GM19351 (cell line): ENCODE data around the gene NPEPPS.
"Not testable (repeated sequence)": the region's sequence is repeated elsewhere in the genome, so short reads cannot be mapped to it uniquely, and the experiment has no call there.

Experiments used
- ATAC-seq: cut with Tn5 transposase; IDR thresholded peaks from one replicate; pipeline ENCODE4 v1.9.1; 2021; ENCODE audit warnings: mild to moderate bottlenecking, moderate library complexity; ENCODE audit not compliant: unreplicated experiment

The NPEPPS gene

DNA sequence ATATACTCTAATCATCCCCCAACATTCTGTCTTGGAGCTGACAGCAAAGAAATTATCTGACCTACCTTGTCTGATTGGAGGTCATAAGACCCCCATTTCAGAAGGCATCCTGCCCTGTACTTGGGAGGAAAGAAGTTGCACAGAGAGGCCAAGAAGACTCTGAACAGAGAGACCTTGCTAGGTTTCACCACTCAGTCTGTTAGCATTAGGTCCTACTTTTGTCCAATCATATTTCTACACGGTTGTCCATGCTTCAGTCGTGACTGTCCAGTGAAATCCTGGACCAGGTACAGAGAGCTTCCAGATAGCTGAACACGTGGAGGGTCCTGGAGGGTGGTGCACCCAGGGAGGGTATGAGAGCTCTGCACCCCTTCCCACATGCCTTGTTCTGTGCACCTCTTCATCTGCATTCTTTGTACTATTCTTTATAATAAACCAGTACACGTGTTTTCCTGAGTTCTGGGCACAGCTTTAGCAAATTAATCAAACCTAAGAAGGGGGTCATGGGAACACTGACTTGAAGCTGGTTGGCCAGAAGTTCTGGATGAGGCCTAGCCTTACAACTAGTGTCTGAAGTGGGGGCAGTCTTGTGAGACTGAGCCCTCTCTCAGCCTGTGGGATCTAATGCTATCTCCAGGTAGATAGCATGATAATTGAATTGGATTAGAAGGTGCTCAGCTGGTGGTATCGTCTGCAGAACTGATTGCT is 30.9 kb downstream of the NPEPPS start:
- not testable (repeated sequence) for ATAC-seq

DNA sequence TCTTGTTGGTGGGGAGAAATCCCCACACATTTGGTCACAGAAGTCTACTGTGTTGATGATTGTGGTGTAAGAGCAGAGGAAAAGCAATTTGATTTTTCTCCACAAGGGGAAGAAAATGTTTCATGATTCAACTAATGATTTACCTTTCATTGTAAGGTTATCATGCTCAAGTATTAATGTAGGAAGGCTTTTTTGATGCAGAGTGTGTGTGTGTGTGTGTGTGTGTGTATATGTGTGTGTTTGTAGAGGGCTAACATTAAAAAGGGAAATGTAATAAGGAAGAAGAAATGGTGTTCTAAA is 31.4 kb downstream of the NPEPPS start:
- ATAC-seq: not testable (repeated sequence)

DNA sequence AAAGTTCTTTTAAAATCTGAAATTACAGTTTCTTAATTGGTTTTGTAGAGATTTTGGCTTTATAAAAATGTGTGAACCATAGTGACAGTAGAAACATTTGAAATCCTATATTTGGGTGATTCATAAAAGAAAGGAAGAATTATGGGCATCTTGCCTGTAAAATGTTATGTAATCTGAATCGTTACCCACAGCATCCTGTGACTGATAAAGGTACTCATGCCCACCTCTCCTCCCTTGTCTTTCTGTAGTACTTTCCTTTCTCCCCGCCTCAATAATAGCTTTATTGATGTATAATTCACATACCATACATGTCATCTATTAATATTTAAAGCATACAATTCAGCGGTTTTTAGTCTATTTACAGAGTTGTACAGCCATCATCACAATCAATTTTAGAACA is 36.4 kb downstream of the NPEPPS start:
- not testable (repeated sequence) for ATAC-seq

DNA sequence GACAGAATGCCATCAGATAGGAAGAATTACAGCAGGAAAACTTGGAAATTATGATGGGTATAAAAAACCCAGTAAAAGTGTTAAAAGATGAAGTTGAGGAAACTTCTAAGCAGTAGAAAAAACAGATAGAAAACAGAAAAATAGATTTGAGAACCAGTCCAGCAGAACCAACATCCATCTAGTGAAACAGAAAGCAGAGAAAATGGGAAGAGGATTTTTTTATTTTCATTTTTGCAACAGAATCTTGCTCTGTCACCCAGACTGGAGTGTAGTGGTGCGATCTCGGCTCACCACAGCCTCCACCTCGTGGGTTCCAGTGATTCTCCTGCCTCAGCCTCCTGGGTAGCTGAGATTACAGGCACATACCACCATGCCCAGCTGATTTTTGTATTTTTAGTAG is 41.7 kb downstream of the NPEPPS start:
- not testable (repeated sequence) for ATAC-seq

DNA sequence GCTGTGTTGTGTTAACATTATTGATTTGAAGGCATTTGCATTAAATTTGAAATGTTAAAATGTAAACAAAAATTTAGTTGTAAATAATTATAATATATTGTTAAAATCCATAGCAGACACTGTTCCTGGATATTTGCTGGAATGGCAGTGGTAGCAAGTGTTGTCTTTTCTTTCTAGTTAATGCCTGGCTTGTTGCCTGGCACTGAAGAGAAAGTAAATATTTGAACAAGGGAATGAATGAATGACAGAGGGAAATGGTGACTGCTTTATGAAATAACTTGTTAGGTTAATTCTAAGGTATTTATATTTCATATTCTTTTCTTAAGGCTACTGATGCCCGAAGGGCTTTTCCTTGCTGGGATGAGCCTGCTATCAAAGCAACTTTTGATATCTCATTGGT is 51.5 kb downstream of the NPEPPS start:
- not testable (repeated sequence) for ATAC-seq

DNA sequence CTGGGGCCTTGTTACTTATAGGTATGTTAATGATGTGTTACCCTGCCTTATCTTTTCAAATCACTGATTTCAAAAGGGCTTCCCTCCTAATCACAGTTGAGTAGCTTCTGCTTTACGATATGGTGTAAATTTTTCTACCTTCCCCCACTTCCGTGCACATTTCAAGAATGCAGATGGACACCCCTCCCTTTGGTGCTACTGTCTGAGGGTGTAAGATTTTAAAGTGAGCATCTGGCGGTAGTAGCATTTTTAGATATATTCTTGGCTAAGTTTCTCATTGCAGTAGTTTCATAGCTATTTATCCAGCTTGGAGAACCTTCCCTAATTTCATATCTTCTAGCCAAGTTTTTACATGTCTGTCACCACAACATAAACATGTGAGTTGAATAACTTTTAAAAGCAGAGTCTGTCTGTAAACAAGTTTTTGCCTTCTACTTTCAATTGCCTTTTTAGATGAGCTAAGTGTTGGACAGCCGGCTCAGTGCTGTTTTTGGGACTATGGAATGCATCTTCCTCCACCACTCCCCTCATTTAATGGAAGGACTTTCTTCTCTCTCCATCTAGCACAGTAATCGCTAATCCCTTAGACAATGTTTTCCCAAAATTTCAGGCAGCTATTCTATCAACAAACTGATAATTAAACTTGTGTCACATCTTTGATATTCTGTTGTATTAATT is 55.6 kb downstream of the NPEPPS start:
- ATAC-seq: not testable (repeated sequence)

DNA sequence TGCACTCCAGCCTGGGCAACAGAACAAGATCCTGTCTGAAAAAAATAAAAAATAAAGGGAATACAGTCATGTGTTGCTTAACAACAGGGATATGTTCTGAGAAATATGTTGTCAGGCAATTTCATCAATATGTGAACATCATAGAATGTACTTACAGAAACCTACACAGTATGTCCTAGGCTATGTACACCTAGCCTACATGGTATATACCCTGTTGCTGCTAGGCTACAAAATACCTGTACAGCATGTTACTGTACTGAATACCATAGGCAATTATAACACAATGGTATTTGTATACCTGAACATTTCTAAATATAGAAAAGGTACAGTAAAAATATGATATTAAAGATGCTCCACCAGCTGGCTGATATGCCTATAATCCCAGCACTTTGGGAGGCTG is 62.6 kb downstream of the NPEPPS start:
- ATAC-seq: not testable (repeated sequence)

DNA sequence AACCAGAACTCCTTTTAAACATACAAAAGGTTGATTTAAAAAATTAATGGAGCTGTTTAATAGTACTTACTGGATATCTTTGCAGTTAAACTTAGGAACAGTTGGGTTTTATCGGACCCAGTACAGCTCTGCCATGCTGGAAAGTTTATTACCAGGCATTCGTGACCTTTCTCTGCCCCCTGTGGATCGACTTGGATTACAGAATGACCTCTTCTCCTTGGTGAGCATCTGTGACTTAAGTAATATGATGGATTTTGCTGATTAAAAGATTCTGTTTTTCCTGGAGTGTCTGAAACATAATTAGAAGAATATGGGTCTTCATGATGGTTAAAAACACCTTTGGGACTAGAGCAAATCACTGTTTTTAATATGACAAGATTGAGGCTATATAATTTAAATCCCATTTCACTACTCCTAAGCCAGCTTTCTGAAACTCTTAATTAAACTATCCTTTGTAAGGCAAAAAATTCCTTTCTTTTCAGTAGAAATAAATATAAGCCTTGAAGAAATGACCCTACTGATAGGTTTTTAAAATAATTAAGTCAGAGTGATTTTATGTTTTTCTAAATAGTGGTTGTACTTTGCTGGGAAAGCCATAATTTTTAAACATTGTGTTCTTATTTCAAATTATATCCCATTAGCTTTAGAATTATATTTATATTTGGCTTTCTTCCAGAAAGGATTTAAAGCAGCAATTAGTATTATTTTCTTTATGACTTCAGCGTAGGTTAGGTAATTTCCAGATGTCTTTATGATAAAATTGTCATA is 73.1 kb downstream of the NPEPPS start:
- ATAC-seq: no peak

DNA sequence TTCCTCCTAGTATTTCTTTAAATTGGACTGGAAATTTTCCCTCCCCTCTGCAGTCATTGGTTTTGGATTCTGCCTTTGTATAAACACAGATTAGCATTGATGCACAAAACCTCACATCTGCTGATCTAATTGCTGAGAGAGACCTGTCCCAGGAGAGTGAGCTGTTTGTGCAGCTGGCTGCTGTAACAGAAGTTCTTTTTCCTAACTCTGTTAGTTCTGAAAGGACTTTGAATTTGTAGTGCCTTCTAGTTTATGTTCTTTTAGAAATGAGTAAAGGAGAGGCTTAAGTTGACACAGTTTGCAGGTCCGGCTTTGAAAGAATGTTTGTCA is 73.7 kb downstream of the NPEPPS start:
- no peak for ATAC-seq

DNA sequence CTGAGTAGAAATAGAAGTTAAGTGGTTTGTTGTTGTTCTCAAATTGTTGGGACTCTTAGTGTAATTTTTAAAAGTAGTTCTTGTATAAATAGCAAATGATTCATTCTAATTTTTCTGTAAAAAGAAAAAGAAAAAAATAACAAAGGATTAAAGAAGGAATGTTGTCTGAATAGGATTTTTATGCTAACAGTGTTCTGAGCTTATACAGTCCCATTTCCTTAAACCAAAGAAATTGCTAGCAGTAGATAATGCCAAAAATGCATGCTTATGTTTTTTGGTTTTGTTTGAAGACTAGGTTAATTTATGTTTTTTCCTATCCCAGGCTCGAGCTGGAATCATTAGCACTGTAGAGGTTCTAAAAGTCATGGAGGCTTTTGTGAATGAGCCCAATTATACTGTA is 74.1 kb downstream of the NPEPPS start:
- ATAC-seq: no peak

DNA sequence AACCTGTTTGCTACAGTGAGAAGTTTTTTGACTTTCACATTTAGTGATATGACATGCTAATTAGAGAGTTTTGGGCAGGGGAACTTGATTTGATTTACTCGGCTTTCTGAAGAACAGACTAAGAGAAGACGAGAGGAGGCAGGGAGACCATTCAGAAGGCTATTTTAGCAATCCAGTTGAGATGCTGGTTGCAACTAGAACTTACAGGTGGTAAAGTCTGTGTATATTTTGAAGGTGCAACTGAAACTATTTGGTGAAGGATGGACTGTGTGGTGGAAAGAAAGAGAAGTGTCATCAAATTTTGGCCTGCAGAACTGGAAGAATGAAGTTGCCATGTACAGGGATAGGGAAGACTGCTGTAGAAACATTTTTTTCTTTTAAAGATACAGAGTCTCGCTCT is 76.6 kb downstream of the NPEPPS start:
- no peak for ATAC-seq

DNA sequence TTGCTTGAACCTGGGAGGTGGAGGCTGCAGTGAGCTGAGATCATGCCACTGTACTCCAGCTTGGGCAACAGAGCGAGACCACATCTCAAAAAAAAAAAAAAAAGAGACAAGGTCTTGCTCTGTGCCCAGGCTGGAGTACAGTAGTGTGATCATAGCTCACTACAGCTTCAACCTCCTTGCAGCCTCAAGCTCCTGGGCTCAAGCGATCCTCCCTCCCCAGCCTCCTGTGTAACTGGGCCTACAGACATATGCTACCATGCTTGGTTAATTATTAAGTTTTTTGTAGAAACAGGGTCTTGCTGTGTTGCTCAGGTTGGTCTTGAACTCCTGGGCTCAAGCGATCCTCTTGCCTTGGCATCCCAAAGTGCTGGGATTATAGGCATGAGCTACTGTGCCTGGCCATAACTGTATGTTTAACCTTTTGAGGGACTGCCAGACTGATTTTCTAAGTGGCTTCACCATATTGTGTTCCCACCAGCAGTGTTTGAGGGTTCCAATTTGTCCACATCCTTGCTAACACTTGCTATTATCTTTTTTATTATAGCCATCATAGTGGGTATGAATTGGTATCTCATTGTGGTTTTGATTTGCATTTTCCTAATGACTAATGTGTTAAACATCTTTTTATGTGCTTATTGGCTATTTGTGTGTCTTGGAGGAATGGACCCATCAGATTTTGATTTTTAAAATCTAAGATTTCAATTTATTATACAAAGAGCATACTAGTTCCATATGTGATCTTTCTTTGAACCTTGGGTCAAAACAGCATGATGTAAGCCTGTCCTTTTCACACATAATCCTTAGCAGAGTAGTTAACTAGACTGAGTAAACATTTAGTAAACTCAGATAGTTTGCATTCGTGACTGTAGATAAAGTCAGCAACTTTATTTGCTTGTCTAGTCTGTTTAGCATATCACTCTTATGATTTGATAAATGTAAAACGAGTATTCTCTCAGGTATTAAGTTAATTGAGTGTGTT is 80.8 kb downstream of the NPEPPS start:
- ATAC-seq: no peak

DNA sequence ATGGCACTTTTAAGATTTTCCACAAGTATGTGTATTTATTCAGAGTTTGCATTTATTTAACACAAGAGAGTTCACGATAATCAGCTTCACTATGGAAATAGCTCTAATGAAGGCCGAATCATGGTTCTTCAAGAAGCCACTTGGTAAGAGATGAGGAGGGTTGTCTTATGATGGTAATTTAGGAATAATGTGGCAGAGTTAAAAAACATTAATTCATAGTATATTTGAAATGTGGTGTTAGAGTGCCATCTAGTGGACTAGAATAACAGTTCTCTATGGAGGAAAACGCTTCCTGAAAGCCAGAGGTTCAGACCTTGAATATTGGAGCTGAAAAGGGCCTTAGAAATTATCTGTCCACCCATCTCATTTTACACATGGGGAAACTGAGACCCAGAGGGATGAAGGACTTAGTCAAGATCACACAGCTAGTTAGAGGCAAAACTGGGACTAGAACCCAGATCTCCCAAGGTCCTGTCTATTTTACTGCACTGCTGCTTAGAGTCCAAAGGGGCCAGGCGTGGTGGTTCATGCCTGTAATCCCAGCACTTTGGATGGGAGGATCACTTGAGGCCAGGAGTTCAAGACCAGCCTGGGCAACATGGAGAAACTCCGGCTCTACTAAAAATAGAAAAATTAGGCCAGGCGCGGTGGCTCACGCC is 85.0 kb downstream of the NPEPPS start:
- no peak for ATAC-seq

DNA sequence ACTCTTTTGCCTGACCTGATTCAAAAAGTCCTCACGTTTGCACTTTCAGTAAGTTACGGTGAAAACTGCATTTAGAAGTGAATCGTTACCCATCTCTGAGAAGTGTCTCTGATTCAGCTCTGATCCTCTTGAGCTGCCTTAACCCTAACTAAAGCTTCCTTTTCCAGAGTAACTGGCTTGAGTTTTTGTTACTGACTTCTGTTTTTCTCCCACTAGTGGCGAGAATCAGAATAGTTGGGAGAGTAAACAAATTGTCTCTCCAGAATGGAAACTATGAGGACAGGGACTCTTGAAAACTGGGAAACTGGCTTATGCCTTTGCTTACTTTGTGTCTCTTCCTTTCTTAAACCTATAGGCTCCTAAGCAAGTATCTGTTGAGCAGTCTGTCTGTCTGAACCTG is 87.5 kb downstream of the NPEPPS start:
- no peak for ATAC-seq

DNA sequence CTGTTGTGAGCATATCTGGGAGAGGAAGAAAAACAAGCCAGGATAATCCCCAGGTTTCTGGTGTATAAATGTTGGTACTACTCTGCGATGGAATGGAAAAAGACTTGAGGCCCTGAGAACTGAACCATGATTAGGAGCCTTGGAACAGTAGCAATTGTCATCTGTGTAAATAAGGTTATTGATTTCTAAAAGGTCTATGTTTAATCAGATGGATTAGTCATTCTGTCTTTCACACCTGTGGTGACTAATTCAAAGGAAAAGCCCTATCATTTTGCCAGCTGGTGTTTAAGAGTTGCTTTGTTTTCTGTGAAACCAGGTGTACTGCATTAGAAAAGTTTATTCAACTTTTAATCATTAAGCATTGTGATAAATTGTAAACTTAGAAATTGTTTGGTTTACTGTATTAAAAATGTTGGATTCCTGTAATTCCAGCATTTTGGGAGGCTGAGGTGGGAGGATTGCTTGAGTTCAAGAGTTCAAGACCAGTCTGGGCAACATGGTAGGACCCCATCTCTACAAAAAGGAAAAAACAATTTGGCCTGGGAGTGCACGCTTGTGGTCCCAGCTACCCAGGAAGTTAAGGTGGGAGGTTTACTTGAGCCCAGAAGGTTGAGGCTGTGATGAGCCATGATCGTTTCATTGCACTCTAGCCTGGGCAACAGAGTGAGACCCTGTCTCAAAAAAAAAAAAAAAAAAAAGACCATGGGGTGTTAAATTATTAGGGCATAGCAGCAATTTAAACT is 89.8 kb downstream of the NPEPPS start:
- no peak for ATAC-seq

DNA sequence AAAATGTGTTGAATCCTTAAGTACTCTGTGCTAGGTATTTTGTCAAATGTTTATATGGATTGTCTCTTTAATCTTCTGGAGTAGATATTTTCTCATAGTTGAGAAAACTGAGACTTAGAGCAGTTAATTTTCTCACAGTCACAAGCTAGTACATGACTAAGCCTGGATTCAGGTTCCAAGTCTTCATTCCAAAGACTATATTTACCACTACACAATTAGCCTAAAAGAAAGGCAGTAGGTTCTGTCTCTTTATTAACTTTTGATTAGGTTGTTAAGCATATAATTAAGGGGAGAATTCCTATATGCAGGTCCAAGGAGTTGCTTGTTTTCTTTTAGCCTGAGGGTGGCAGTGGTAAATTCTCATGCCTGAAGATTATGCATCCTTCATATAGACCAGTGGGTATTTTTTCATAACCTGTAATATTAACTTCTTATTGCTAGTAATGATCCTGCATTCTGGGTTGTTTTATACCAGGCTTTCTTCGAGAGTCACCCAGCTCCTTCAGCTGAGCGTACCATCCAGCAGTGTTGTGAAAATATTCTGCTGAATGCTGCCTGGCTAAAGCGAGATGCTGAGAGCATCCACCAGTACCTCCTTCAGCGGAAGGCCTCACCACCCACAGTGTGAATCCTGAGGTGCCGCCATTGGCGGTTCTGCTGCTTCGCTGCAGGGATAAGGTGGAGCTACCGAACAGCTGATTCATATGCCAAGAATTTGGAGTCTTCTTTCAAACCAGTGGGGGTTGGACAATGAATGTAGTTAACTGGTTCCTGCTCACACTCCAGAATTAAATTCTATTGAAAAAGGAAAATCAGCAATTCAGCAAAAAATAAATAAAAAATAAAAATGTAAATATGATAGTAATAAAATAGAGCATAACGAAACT is 90.6 kb downstream of the NPEPPS start:
- ATAC-seq: no peak

DNA sequence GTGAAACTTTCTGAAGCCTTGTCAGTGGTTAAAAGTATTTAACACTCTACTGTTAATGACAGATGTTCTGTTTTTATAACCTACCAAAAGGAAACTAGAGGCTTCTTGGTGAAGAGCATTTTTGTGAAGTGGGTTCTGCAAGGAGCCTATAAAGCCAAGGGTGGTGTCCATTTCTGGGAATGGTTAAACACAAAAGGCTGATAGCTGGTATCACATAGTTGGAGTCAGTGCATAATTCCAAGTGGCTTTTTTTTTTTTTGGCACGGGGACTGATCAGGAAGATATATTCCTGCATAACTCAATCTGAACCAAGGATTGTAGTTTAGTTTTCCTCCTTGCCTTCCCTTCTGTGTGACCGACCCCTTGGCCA is 91.3 kb downstream of the NPEPPS start:
- no peak for ATAC-seq

DNA sequence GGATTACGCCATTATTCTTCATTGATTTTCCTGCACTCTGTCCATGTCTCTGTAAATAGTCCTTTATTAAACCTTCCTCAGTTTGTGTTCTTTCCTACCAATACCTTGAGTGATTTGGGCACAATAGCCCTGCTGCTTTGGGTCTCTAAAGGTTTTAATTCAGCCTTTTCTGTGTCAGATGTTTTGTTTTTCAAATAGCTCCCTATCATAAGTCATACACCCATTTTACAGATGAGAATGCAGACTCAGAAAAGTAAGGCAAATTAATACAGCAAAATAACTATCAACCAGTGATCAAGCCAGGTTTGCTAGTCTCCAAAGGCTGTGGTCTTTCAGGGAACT is 93.8 kb downstream of the NPEPPS start:
- no peak for ATAC-seq

DNA sequence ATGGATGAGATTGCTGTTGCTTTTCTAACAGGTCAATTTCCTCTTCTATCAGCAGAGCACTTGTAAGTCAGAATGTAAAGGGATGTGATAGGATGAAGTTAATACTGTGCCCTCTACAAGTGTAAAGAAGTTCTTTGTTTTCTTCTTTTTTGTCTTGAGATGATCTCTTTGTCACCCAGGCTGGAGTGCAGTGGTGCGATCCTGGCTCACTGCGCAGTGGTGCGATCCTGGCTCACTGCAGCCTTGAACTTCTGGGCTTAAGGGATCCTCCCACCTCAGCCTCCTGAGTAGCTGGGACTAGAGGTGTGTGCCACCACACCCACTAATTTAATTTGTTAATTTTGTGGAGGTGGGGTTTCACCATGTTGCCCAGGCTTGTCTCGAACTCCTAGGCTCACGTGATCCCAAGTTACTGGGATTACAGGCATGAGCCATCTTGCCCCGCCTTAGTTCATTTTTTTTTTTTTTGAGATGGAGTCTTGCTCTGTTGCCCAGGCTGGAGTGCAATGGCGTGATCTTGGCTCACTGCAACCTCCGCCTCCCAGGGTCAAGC is 97.2 kb downstream of the NPEPPS start:
- ATAC-seq: no peak
